K562 (cell line): Measurements from ENCODE around the gene SIK1.
"Not testable (repeated sequence)": the region's sequence is repeated elsewhere in the genome, so short reads cannot be mapped to it uniquely, and the experiment has no call there.

ENCODE experiments used
- CEBPB ChIP-seq: fragments of 450-650 bp; IDR thresholded peaks from 2 replicates; pipeline ENCODE4 v1.6.1; 2016; ENCODE audit warnings: missing genetic modification characterization, missing compliant biosample characterization
- ERF ChIP-seq: fragments of 450-650 bp; formaldehyde crosslinking; IDR thresholded peaks from 2 replicates; pipeline ENCODE4 v1.4.0; 2020; ENCODE audit warnings: mild to moderate bottlenecking, mixed read lengths
- STAG1 ChIP-seq: sonication (generic); formaldehyde crosslinking; IDR thresholded peaks from 2 replicates; pipeline ENCODE4 v1.5.0; 2020; ENCODE audit warnings: missing genetic modification reagents, borderline replicate concordance
- TF ChIP-seq, protein P1 (sequence below): sonication (generic); formaldehyde crosslinking; IDR thresholded peaks from 2 replicates; pipeline ENCODE4 v1.9.0; 2022; ENCODE audit warnings: mild to moderate bottlenecking, missing genetic modification reagents

DNA sequence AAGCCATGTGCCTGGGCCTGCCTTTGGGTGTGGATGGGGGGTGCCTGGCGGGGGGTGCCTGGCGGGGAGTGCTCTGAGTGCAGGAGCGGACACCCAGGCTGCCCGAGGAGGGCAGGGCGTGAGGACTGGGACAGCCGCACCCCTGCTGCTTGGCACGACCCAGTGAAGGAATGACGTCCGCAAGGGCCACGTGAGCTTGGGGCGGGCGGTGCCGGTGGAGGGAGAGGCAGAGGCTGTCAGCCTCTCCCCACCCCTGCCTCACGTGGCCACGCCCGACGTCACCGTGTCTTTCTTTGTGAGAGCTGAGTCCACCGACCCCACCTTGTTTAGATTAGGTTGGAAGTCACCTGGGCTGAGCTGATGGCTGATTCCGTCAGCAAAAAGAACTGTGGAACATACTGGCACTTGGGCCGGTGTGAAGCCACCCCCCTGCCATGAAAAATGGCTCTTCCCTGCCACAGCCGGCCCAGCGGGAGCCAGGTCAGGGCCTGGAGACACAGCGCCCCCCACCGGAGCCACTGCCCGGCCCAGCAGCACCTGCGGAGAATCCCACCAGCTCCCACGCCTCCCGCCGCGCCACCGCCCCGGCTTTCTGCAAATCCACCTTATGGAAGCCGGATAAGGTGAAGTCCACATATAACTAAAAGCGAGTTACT lies 19.5 kb upstream of the SIK1 start:
- TF ChIP-seq, protein P1, sequence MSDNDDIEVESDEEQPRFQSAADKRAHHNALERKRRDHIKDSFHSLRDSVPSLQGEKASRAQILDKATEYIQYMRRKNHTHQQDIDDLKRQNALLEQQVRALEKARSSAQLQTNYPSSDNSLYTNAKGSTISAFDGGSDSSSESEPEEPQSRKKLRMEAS (CRISPR knock-in tag), result not testable (repeated sequence)
- not testable (repeated sequence) for TF ChIP-seq ERF (CRISPR knock-in tag); CEBPB (tag); STAG1 (CRISPR knock-in tag)
